Subcutaneous adipose tissue (tissue), 4 donors: ENCODE data around the gene TMEM60. TPM values are rescaled to one million over a fixed set of nuclear protein-coding genes. Genes with fewer than 3 reads are reported as not detected.

Source experiments
- CTCF ChIP-seq: fragments of 450-650 bp; IDR thresholded peaks from one replicate; pipeline ENCODE4 v1.5.1; 2016; ENCODE audit warnings: low read depth, mild to moderate bottlenecking, control low read depth, antibody characterized with exemption, moderate library complexity
- total RNA-seq, 4 donors: library from RNA; depleted of rRNA; stranded (reverse); fragments of >200 nt; gene quantifications; one replicate each; pipeline ENCODE4 v1.1.0, GENCODE V29; 2016

TMEM60 gene
- total RNA-seq, 4 donors from 2014 or later = 7.7 to 24.4 (median 20.7) TPM

DNA sequence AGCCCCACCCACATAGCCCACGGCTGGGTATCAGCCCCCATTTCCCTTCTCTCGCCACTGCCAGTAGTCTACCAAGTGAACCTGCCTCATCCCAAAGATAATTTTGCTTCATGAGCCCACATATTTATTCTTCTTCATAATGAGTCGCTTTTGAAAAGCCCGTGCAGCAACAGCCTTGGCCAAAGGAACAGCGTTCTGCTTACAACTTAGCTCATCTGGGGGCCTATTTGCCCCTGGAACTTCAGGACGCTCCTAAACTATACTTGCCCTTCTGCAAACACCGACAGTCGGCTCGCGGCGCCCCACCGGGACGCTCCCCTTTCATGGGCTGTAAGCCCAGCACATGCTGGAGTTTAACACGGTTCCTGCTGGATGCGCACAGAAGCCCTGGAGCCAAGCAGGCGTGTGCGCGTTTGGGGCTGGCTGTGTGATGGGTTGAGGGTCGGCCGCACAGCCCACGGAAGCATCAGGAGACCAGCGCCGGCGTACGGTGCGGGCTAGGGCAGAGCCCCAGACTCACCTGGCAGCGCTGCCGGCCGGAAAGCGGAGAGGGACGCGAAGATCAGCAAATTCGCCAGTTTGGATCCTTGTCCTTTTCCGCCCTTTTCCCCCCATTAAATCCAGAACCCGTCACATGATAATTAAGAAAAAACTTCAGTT lies 370 bp downstream of the TMEM60 start:
- TF ChIP-seq CTCF = no peak

- TF ChIP-seq CTCF = no peak
Measured at GRCh38 chr7:77796960-77797359, 1.3 kb downstream of the TMEM60 start.

DNA sequence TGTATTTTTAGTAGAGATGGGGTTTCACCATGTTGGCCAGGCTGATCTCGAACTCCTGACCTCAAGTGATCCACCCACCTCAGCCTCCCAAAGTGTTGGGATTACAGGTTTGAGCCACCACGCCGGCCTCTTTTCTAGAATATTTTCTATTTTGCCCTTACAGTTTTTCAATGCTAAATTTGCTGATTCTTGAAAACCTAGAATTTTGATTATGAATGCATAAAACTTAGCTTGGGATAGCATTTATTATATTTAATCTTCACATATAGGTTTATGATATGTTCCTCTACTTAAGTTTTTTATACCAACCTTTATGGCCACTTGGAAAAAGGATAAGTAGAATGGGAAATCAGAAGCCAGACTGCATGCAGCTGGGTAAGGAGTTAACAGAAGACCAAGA lies 2.1 kb downstream of the TMEM60 start:
- TF ChIP-seq CTCF = no peak

DNA sequence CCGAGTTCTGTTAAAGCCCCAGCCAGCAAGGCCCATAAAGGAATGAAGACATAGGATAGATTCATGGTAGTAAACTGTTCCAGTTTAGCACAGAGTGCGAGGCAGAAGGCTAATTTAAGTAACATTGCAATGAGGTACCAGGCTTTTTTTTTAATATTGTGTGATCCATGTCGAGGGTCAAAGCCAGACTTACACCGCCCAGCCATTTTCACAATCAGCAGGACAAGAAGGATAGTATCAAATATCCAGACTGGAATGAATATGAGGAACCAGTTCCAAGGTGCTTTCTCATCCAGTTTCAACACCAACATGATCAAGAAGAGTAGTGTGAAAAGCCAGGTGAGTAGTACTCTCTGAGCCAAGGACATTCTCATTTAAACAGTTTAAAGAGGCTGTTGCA lies 4.2 kb downstream of the TMEM60 start:
- TF ChIP-seq CTCF = no peak

GRCh38 chr7:77791956-77792355 lies 6.3 kb downstream of the TMEM60 start:
- no peak for TF ChIP-seq CTCF

DNA sequence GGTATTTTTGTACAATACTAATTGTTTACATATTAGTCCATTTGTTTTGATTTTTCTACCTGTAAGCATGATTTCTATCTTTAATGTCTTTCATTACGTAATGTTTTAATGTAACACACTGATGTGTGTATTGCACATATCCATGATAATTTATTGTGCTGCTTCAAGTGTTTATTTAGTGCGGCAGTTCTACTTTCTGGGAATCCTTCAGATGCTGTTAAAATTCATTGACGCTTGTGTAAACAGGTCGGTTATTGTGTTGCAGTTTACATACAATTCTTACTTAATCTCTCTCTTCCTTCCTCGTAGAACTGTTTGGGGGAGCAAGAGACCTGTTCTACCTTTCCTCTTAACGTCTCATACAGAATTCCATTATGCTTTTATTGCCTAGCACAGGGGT lies 6.9 kb downstream of the TMEM60 start:
- no peak for TF ChIP-seq CTCF

DNA sequence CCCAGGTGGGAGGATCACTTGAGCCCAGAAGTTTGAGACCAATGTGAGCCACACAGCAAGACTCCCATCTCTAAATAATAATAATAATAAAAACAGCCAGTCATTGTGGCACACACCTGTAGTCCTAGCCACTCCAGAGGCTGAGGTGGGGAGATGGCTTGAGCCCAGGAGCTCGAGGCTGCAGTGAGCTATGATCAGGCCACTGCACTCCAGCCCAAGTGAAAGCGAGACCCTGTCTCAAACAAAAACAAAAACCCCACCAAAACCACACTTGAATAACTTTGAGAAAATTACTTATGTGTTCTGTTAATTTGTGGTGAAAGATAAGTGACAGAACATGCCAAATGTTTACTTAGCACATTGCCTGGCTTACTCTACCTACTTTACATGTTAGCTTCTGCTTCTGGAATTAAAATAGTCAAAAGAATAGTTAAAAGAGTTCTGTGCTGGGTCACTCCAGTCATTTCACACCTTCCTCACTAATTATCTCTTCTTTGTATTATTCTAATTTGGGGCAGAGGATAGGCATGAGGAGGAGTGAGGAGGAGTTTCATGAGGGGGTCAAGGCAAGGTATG lies 9.8 kb downstream of the TMEM60 start:
- TF ChIP-seq CTCF = no peak
